ENCODE data around the gene DNA2. TPM values are rescaled to one million over a fixed set of nuclear protein-coding genes. Genes with fewer than 3 reads are reported as not detected.

The DNA2 gene
- total RNA-seq, 1 donor from 2014 or later: 9.9 TPM

- Mint-ChIP-seq H3K27ac (ENCODE audit: unreplicated experiment) (no peak overlapping the region), H3K4me1 (ENCODE audit: low read depth, unreplicated experiment) (no peaks in the 10 kb centered on the region), H3K36me3 (ENCODE audit: unreplicated experiment) (no peaks in the 10 kb centered on the region), H3K27me3 (ENCODE audit: unreplicated experiment) (no peaks in the 10 kb centered on the region), H3K9me3 (ENCODE audit: unreplicated experiment) (no peaks in the 10 kb centered on the region), H3K4me3 (ENCODE audit: unreplicated experiment) (no peak overlapping the region)
- no peak for DNase-seq
- no peak for TF ChIP-seq CTCF (IDR thresholded peaks at IDR 0.05; ENCODE audit: partially characterized antibody, unreplicated experiment)
Measured at GRCh38 chr10:68385740-68386139, 86.0 kb downstream of the DNA2 start.

- Mint-ChIP-seq H3K36me3 (ENCODE audit: unreplicated experiment) (peaks cover 18% of the 10 kb centered on the region), H3K4me1 (ENCODE audit: low read depth, unreplicated experiment) (no peaks in the 10 kb centered on the region), H3K4me3 (ENCODE audit: unreplicated experiment) (no peak overlapping the region), H3K27me3 (ENCODE audit: unreplicated experiment) (peaks cover 3% of the 10 kb centered on the region), H3K27ac (ENCODE audit: unreplicated experiment) (no peak overlapping the region), H3K9me3 (ENCODE audit: unreplicated experiment) (peaks cover 2% of the 10 kb centered on the region)
- TF ChIP-seq CTCF (IDR thresholded peaks at IDR 0.05; ENCODE audit: partially characterized antibody, unreplicated experiment): no peak
- DNase-seq: no peak
Measured at GRCh38 chr10:68371604-68372003, 100.2 kb downstream of the DNA2 start.

- Mint-ChIP-seq H3K36me3 (ENCODE audit: unreplicated experiment) (peaks cover 12% of the 10 kb centered on the region), H3K9me3 (ENCODE audit: unreplicated experiment) (peaks cover 2% of the 10 kb centered on the region), H3K4me3 (ENCODE audit: unreplicated experiment) (no peak overlapping the region), H3K27me3 (ENCODE audit: unreplicated experiment) (peaks cover 3% of the 10 kb centered on the region), H3K4me1 (ENCODE audit: low read depth, unreplicated experiment) (no peaks in the 10 kb centered on the region), H3K27ac (ENCODE audit: unreplicated experiment) (no peak overlapping the region)
- no peak for DNase-seq
- no peak for TF ChIP-seq CTCF (IDR thresholded peaks at IDR 0.05; ENCODE audit: partially characterized antibody, unreplicated experiment)
Measured at GRCh38 chr10:68367121-68367520, 104.7 kb downstream of the DNA2 start.

- H3K9me3 Mint-ChIP-seq (ENCODE audit: unreplicated experiment): peaks cover 2% of the 10 kb centered on the region
- no peak for DNase-seq
- no peak for TF ChIP-seq CTCF (IDR thresholded peaks at IDR 0.05; ENCODE audit: partially characterized antibody, unreplicated experiment)
- H3K36me3 Mint-ChIP-seq (ENCODE audit: unreplicated experiment): peaks cover 8% of the 10 kb centered on the region
- no peak overlapping the region for H3K27ac Mint-ChIP-seq (ENCODE audit: unreplicated experiment)
- no peak overlapping the region for H3K4me3 Mint-ChIP-seq (ENCODE audit: unreplicated experiment)
- H3K27me3 Mint-ChIP-seq (ENCODE audit: unreplicated experiment): peaks cover 3% of the 10 kb centered on the region
- no peaks in the 10 kb centered on the region for H3K4me1 Mint-ChIP-seq (ENCODE audit: low read depth, unreplicated experiment)
Measured at GRCh38 chr10:68366600-68366999, 105.2 kb downstream of the DNA2 start.

- no peak for DNase-seq
- no peak overlapping the region for H3K4me3 Mint-ChIP-seq (ENCODE audit: unreplicated experiment)
- no peaks in the 10 kb centered on the region for H3K4me1 Mint-ChIP-seq (ENCODE audit: low read depth, unreplicated experiment)
- no peak overlapping the region for H3K27ac Mint-ChIP-seq (ENCODE audit: unreplicated experiment)
- peaks cover 3% of the 10 kb centered on the region for H3K27me3 Mint-ChIP-seq (ENCODE audit: unreplicated experiment)
- no peak for TF ChIP-seq CTCF (IDR thresholded peaks at IDR 0.05; ENCODE audit: partially characterized antibody, unreplicated experiment)
- H3K36me3 Mint-ChIP-seq (ENCODE audit: unreplicated experiment): peaks cover 3% of the 10 kb centered on the region
- peaks cover 2% of the 10 kb centered on the region for H3K9me3 Mint-ChIP-seq (ENCODE audit: unreplicated experiment)
Measured at GRCh38 chr10:68365611-68366010, 106.2 kb downstream of the DNA2 start.

Measured in glutamatergic neuron (in vitro differentiated cells).